Astrocyte (in vitro differentiated cells and primary cell): ENCODE data around the gene PKD1L1. TPM values are rescaled to one million over a fixed set of nuclear protein-coding genes. Genes with fewer than 3 reads are reported as not detected.

Experiments used
- DNase-seq: peaks from one replicate; pipeline ENCODE4 v3.0.0-alpha.2; 2010; ENCODE audit warnings: low read depth
- FAIRE-seq: peaks from 2 replicates; lab custom pipeline; 2011; peaks lifted over from hg19 to GRCh38; lab: Jason Lieb, UNC
- H2AFZ ChIP-seq: 2 replicates; pipeline ENCODE4 v1.6.0; 2012; ENCODE audit warnings: low read depth, low read length, inconsistent platforms
- H3K27ac ChIP-seq: 2 replicates; pipeline ENCODE4 v1.5.1; 2011; ENCODE audit warnings: low read depth, low read length, inconsistent platforms
- H3K27me3 ChIP-seq: 2 replicates; pipeline ENCODE4 v1.6.0; 2011; ENCODE audit warnings: low read length, inconsistent platforms; ENCODE audit not compliant: insufficient read depth
- H3K36me3 ChIP-seq: 2 replicates; pipeline ENCODE4 v1.5.1; 2011; ENCODE audit warnings: low read length, inconsistent platforms; ENCODE audit not compliant: insufficient read depth
- H3K4me1 ChIP-seq: 2 replicates; pipeline ENCODE4 v1.5.1; 2011; ENCODE audit warnings: low read length, inconsistent platforms; ENCODE audit not compliant: insufficient read depth
- H3K4me2 ChIP-seq: 2 replicates; pipeline ENCODE4 v1.6.0; 2012; ENCODE audit warnings: low read length, inconsistent platforms
- H3K4me3 ChIP-seq: 2 replicates; pipeline ENCODE4 v1.5.1; 2011; ENCODE audit warnings: low read depth, mild to moderate bottlenecking, low read length, inconsistent platforms; ENCODE audit not compliant: insufficient read depth
- H3K79me2 ChIP-seq: 2 replicates; pipeline ENCODE4 v1.6.0; 2012; ENCODE audit warnings: mild to moderate bottlenecking, low read length, inconsistent platforms; ENCODE audit not compliant: insufficient read depth
- H3K9ac ChIP-seq: 2 replicates; pipeline ENCODE4 v1.6.0; 2012; ENCODE audit warnings: mild to moderate bottlenecking, low read length, inconsistent platforms
- H3K9me3 ChIP-seq: 2 replicates; pipeline ENCODE4 v1.5.1; 2012; ENCODE audit warnings: low read depth, mild to moderate bottlenecking, low read length, inconsistent platforms; ENCODE audit not compliant: insufficient read depth
- H4K20me1 ChIP-seq: 2 replicates; pipeline ENCODE4 v1.6.0; 2012; ENCODE audit warnings: low read length, inconsistent platforms; ENCODE audit not compliant: insufficient read depth
- H3K27ac Mint-ChIP-seq: one replicate; pipeline ENCODE4 v1.8.0; 2021; ENCODE audit warnings: mild to moderate bottlenecking, mixed read lengths; ENCODE audit not compliant: unreplicated experiment
- H3K27me3 Mint-ChIP-seq: one replicate; pipeline ENCODE4 v1.8.0; 2021; ENCODE audit warnings: low read depth, mixed read lengths; ENCODE audit not compliant: unreplicated experiment
- H3K36me3 Mint-ChIP-seq: one replicate; pipeline ENCODE4 v1.8.0; 2021; ENCODE audit warnings: low read depth, mixed read lengths; ENCODE audit not compliant: unreplicated experiment
- H3K4me1 Mint-ChIP-seq: one replicate; pipeline ENCODE4 v1.8.0; 2021; ENCODE audit warnings: low read depth, mixed read lengths; ENCODE audit not compliant: unreplicated experiment
- H3K4me3 Mint-ChIP-seq: one replicate; pipeline ENCODE4 v1.8.0; 2021; ENCODE audit warnings: mild to moderate bottlenecking, moderate library complexity, mixed read lengths; ENCODE audit not compliant: unreplicated experiment
- H3K9me3 Mint-ChIP-seq: one replicate; pipeline ENCODE4 v1.8.0; 2021; ENCODE audit warnings: mild to moderate bottlenecking, mixed read lengths; ENCODE audit not compliant: unreplicated experiment
- CTCF ChIP-seq: IDR thresholded peaks from 2 replicates; pipeline ENCODE4 v1.5.1; 2011; ENCODE audit warnings: low read depth, mild to moderate bottlenecking, inconsistent platforms, low read length, moderate library complexity; ENCODE audit not compliant: insufficient read depth
- EZH2 ChIP-seq: IDR thresholded peaks from 2 replicates; pipeline ENCODE4 v1.6.1; 2012; ENCODE audit warnings: mild to moderate bottlenecking, low read length, inconsistent platforms; ENCODE audit not compliant: insufficient read depth
- total RNA-seq: library from RNA; stranded (reverse); gene quantifications from 2 replicates; pipeline ENCODE4 v1.2.1, GENCODE V29; 2021

Gene PKD1L1
- total RNA-seq, 1 donor from 2014 or later: 0.39 TPM

GRCh38 chr7:47934831-47935230 lies 13.4 kb downstream of the PKD1L1 start:
- H3K4me3 Mint-ChIP-seq: no peak overlapping the region
- Histone ChIP-seq H3K4me1 (peaks cover 4% of the 10 kb centered on the region), H3K27ac (no peak overlapping the region), H2AFZ (no peak overlapping the region), H4K20me1 (no peaks in the 10 kb centered on the region), H3K9me3 (no peaks in the 10 kb centered on the region), H3K4me2 (no peak overlapping the region), H3K79me2 (no peaks in the 10 kb centered on the region), H3K27me3 (no peaks in the 10 kb centered on the region), H3K4me3 (no peak overlapping the region), H3K36me3 (no peaks in the 10 kb centered on the region), H3K9ac (no peak overlapping the region)
- peaks cover 2% of the 10 kb centered on the region for H3K36me3 Mint-ChIP-seq
- FAIRE-seq: no peak
- no peak for TF ChIP-seq EZH2
- TF ChIP-seq CTCF: no peak
- H3K27me3 Mint-ChIP-seq: no peaks in the 10 kb centered on the region
- H3K27ac Mint-ChIP-seq: no peak overlapping the region
- peaks cover 18% of the 10 kb centered on the region for H3K4me1 Mint-ChIP-seq
- no peak for DNase-seq
- H3K9me3 Mint-ChIP-seq: no peaks in the 10 kb centered on the region

- Histone ChIP-seq H3K9ac (no peak overlapping the region), H3K36me3 (no peaks in the 10 kb centered on the region), H3K4me3 (no peak overlapping the region), H3K27ac (no peak overlapping the region), H3K4me2 (no peak overlapping the region), H3K27me3 (no peaks in the 10 kb centered on the region), H3K4me1 (peaks cover 4% of the 10 kb centered on the region), H2AFZ (no peak overlapping the region), H4K20me1 (no peaks in the 10 kb centered on the region), H3K79me2 (no peaks in the 10 kb centered on the region), H3K9me3 (no peaks in the 10 kb centered on the region)
- Mint-ChIP-seq H3K4me3 (no peak overlapping the region), H3K4me1 (peaks cover 17% of the 10 kb centered on the region), H3K27ac (no peak overlapping the region), H3K36me3 (peaks cover 5% of the 10 kb centered on the region), H3K27me3 (no peaks in the 10 kb centered on the region), H3K9me3 (no peaks in the 10 kb centered on the region)
- TF ChIP-seq EZH2: no peak
- TF ChIP-seq CTCF: no peak
- no peak for DNase-seq
- FAIRE-seq: no peak
Measured at GRCh38 chr7:47933215-47933614, 15.1 kb downstream of the PKD1L1 start.

GRCh38 chr7:47932466-47933037 lies 15.7 kb downstream of the PKD1L1 start:
- no peak overlapping the region for H3K27ac ChIP-seq
- no peaks in the 10 kb centered on the region for H3K9me3 ChIP-seq
- FAIRE-seq (no peak), DNase-seq (no peak)
- no peak overlapping the region for H3K9ac ChIP-seq
- TF ChIP-seq EZH2: no peak
- TF ChIP-seq CTCF: no peak
- H3K4me1 Mint-ChIP-seq: peaks cover 17% of the 10 kb centered on the region
- H3K9me3 Mint-ChIP-seq: no peaks in the 10 kb centered on the region
- no peaks in the 10 kb centered on the region for H3K27me3 Mint-ChIP-seq
- H3K27ac Mint-ChIP-seq: no peak overlapping the region
- H3K4me3 ChIP-seq: no peak overlapping the region
- no peaks in the 10 kb centered on the region for H3K79me2 ChIP-seq
- H3K27me3 ChIP-seq: no peaks in the 10 kb centered on the region
- no peak overlapping the region for H3K4me2 ChIP-seq
- no peaks in the 10 kb centered on the region for H4K20me1 ChIP-seq
- no peaks in the 10 kb centered on the region for H3K36me3 ChIP-seq
- H3K4me1 ChIP-seq: peaks cover 4% of the 10 kb centered on the region
- no peak overlapping the region for H2AFZ ChIP-seq
- peaks cover 5% of the 10 kb centered on the region for H3K36me3 Mint-ChIP-seq
- H3K4me3 Mint-ChIP-seq: no peak overlapping the region
